ENCODE measurements around the gene SIK1.

Gene SIK1

DNA sequence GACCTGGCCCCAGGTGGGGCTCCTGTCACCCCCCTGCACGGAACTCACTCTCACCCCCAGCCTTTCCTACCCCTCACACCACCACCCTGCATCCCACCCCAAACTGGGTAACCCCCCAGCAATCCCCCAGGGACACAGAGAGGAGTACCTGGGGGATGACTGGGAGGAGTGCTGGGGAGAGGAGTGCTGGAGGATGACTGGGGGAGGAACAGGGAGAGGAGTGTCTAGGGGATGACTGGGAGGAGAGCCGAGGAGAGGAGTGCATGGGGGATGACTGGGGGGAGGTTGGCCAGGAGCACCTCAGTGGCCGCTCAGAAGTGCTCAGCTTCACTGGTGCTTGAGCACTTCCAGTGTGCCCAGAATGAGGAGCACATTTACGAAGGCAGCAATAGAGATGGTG lies 59.1 kb downstream of the SIK1 start:
- Histone ChIP-seq H3K4me3 (ENCODE audit: insufficient read depth, low read length, poor library complexity, severe bottlenecking) (no peak overlapping the region), H3K9me3 (ENCODE audit: insufficient read depth, low read length) (no peaks in the 10 kb centered on the region), H3K27ac (ENCODE audit: low read depth, low read length) (no peak overlapping the region), H3K9ac (ENCODE audit: low read length) (no peak overlapping the region), H3K9me2 (replicated peaks; ENCODE audit: insufficient read depth, low read length) (no peaks in the 10 kb centered on the region), H4K20me1 (ENCODE audit: low read depth, low read length) (no peaks in the 10 kb centered on the region), H3K36me3 (ENCODE audit: low read length) (no peaks in the 10 kb centered on the region), H3K4me2 (ENCODE audit: low read depth, low read length, poor library complexity, severe bottlenecking) (no peak overlapping the region), H2AFZ (ENCODE audit: low read depth, low read length, severe bottlenecking) (no peak overlapping the region), H3K79me2 (ENCODE audit: insufficient read depth, low read length) (no peaks in the 10 kb centered on the region), H3F3A (ENCODE audit: insufficient read depth) (no peaks in the 10 kb centered on the region), H3K27me3 (ENCODE audit: low read length) (no peaks in the 10 kb centered on the region)
- no peak for TF ChIP-seq EZH2phosphoT487 (conservative IDR thresholded peaks at IDR 0.05; ENCODE audit: low read length)
- TF ChIP-seq, protein P1, sequence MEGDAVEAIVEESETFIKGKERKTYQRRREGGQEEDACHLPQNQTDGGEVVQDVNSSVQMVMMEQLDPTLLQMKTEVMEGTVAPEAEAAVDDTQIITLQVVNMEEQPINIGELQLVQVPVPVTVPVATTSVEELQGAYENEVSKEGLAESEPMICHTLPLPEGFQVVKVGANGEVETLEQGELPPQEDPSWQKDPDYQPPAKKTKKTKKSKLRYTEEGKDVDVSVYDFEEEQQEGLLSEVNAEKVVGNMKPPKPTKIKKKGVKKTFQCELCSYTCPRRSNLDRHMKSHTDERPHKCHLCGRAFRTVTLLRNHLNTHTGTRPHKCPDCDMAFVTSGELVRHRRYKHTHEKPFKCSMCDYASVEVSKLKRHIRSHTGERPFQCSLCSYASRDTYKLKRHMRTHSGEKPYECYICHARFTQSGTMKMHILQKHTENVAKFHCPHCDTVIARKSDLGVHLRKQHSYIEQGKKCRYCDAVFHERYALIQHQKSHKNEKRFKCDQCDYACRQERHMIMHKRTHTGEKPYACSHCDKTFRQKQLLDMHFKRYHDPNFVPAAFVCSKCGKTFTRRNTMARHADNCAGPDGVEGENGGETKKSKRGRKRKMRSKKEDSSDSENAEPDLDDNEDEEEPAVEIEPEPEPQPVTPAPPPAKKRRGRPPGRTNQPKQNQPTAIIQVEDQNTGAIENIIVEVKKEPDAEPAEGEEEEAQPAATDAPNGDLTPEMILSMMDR (IDR thresholded peaks at IDR 0.05; ENCODE audit: insufficient read depth, low read length, poor library complexity, severe bottlenecking), result no peak

DNA sequence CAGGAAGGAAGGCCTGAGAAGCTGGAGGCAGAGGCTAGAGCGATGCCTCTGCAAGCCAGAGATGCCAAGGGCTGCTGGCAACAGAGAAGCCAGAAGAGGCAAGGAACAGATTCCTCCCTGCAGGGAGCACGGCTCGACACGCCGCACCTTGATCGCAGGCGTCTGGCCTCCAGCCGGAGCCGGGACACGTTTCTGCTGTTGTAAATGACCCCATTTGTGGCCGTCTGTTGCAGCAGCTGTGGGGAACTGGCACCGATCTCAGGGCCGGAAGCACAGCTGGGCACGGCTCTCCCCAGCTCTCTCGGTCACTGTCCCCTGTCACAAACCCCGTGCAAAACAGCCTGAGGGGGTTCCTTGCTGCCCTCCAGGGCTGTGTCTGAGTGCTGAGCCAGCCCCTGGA lies 59.6 kb downstream of the SIK1 start:
- no peak overlapping the region for H3K4me2 ChIP-seq (ENCODE audit: low read depth, low read length, poor library complexity, severe bottlenecking)
- H3K79me2 ChIP-seq (ENCODE audit: insufficient read depth, low read length), result no peaks in the 10 kb centered on the region
- no peak overlapping the region for H2AFZ ChIP-seq (ENCODE audit: low read depth, low read length, severe bottlenecking)
- H3K27ac ChIP-seq (ENCODE audit: low read depth, low read length), result no peak overlapping the region
- H3K36me3 ChIP-seq (ENCODE audit: low read length), result no peaks in the 10 kb centered on the region
- H3K9ac ChIP-seq (ENCODE audit: low read length), result no peak overlapping the region
- no peaks in the 10 kb centered on the region for H4K20me1 ChIP-seq (ENCODE audit: low read depth, low read length)
- no peaks in the 10 kb centered on the region for H3F3A ChIP-seq (ENCODE audit: insufficient read depth)
- no peaks in the 10 kb centered on the region for H3K27me3 ChIP-seq (ENCODE audit: low read length)
- H3K9me2 ChIP-seq (replicated peaks; ENCODE audit: insufficient read depth, low read length), result no peaks in the 10 kb centered on the region
- TF ChIP-seq EZH2phosphoT487 (conservative IDR thresholded peaks at IDR 0.05; ENCODE audit: low read length), result no peak
- TF ChIP-seq, protein P1 (IDR thresholded peaks at IDR 0.05; ENCODE audit: insufficient read depth, low read length, poor library complexity, severe bottlenecking), result no peak
- no peaks in the 10 kb centered on the region for H3K9me3 ChIP-seq (ENCODE audit: insufficient read depth, low read length)
- no peak overlapping the region for H3K4me3 ChIP-seq (ENCODE audit: insufficient read depth, low read length, poor library complexity, severe bottlenecking)

DNA sequence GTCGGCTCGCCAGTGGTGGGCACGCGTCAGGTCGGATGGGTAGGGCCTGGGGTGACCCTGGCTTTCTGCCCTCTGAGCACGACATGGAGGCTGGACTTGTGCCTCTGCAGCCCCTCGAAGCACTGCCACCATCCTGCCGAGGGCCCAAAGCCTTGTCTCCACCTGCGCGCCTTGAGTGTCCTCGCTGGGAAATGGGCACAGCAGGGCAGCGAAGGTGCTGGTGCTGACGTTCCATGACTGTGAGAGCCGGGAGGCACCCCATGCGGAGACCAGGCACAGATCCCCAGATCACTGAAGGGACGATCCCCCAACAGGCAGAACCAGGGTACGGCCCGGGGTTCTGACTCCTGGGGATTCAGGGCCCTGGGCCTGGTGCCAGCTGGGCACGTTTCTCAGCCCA lies 60.3 kb downstream of the SIK1 start:
- no peak overlapping the region for H3K4me3 ChIP-seq (ENCODE audit: insufficient read depth, low read length, poor library complexity, severe bottlenecking)
- no peaks in the 10 kb centered on the region for H3K9me2 ChIP-seq (replicated peaks; ENCODE audit: insufficient read depth, low read length)
- no peaks in the 10 kb centered on the region for H3K36me3 ChIP-seq (ENCODE audit: low read length)
- no peak overlapping the region for H3K9ac ChIP-seq (ENCODE audit: low read length)
- H3K9me3 ChIP-seq (ENCODE audit: insufficient read depth, low read length), result no peaks in the 10 kb centered on the region
- no peak overlapping the region for H3K27ac ChIP-seq (ENCODE audit: low read depth, low read length)
- no peaks in the 10 kb centered on the region for H3K79me2 ChIP-seq (ENCODE audit: insufficient read depth, low read length)
- no peak overlapping the region for H2AFZ ChIP-seq (ENCODE audit: low read depth, low read length, severe bottlenecking)
- no peaks in the 10 kb centered on the region for H4K20me1 ChIP-seq (ENCODE audit: low read depth, low read length)
- TF ChIP-seq, protein P1 (IDR thresholded peaks at IDR 0.05; ENCODE audit: insufficient read depth, low read length, poor library complexity, severe bottlenecking), result no peak
- no peak for TF ChIP-seq EZH2phosphoT487 (conservative IDR thresholded peaks at IDR 0.05; ENCODE audit: low read length)
- no peak overlapping the region for H3K4me2 ChIP-seq (ENCODE audit: low read depth, low read length, poor library complexity, severe bottlenecking)
- H3F3A ChIP-seq (ENCODE audit: insufficient read depth), result no peaks in the 10 kb centered on the region
- no peaks in the 10 kb centered on the region for H3K27me3 ChIP-seq (ENCODE audit: low read length)

Data from SU-DHL-6 (cell line).